Fibroblast of mammary gland (primary cell): ENCODE measurements around the gene NLRC5.

Experiments
- DNase-seq: peaks from one replicate; pipeline ENCODE4 v3.0.0-alpha.2; 2010; ENCODE audit warnings: low read depth
- H3K4me3 ChIP-seq: 2 replicates; pipeline ENCODE4 v1.5.1; 2011; ENCODE audit warnings: low read depth, mild to moderate bottlenecking, low read length, moderate library complexity; ENCODE audit not compliant: control insufficient read depth
- CTCF ChIP-seq: conservative IDR thresholded peaks from 2 replicates; pipeline ENCODE4 v1.5.1; 2011; ENCODE audit warnings: low read depth, low read length, inconsistent platforms; ENCODE audit not compliant: control insufficient read depth, insufficient read depth

NLRC5 gene

GRCh38 chr16:57083485-57084126, 94.2 kb downstream of the NLRC5 start:
- TF ChIP-seq CTCF = no peak
- no peak overlapping the region for H3K4me3 ChIP-seq
- no peak for DNase-seq

- no peak overlapping the region for H3K4me3 ChIP-seq
- peak; percentile 99 for TF ChIP-seq CTCF
- peak; percentile 74 for DNase-seq
These were observed 95.0 kb downstream of the NLRC5 start for GRCh38 chr16:57084257-57084770.

GRCh38 chr16:57084996-57085395, 95.6 kb downstream of the NLRC5 start:
- TF ChIP-seq CTCF = no peak
- DNase-seq = no peak

GRCh38 chr16:57087003-57087402, 97.6 kb downstream of the NLRC5 start:
- no peak for TF ChIP-seq CTCF
- H3K4me3 ChIP-seq = no peak overlapping the region
- DNase-seq = no peak

More at GRCh38 chr16:57084996-57085395, 95.6 kb downstream of the NLRC5 start:
- no peak overlapping the region for H3K4me3 ChIP-seq

GRCh38 chr16:57089406-57089805, 100.0 kb downstream of the NLRC5 start:
- no peak for DNase-seq
- TF ChIP-seq CTCF = no peak
- no peak overlapping the region for H3K4me3 ChIP-seq

GRCh38 chr16:57091200-57091974, 102.0 kb downstream of the NLRC5 start:
- peak overlapping the region; percentile 44 for H3K4me3 ChIP-seq
- TF ChIP-seq CTCF = no peak
- peak; percentile 29 for DNase-seq
